SK-N-SH (cell line): ENCODE data around the gene HHLA2. TPM values are rescaled to one million over a fixed set of nuclear protein-coding genes. Genes with fewer than 3 reads are reported as not detected.

ENCODE experiments used
- CTCF ChIA-PET: fragments of 300-600, 350-600 bp; formaldehyde crosslinking; extraction: SDS; loops from one replicate; lab custom pipeline; 2021; lab: Yijun Ruan, JAX
- POLR2A ChIA-PET: fragments of 350-600 bp; sonication (Branson Sonifier 250); formaldehyde crosslinking; extraction: SDS; loops from one replicate; lab custom pipeline; 2020; ENCODE audit warnings: antibody characterized with exemption, inconsistent platforms; lab: Yijun Ruan, JAX
- DNase-seq: peaks from one replicate; pipeline ENCODE4 v3.0.0; 2012
- H2AFZ ChIP-seq: fragments of 200-600 bp; sonication (generic); 2 replicates; pipeline ENCODE4 v1.8.1; 2016; ENCODE audit warnings: antibody characterized with exemption, mild to moderate bottlenecking, low read depth
- H3F3A ChIP-seq: fragments of 200-600 bp; sonication (generic); replicated peaks from 2 replicates; pipeline ENCODE3; 2016; ENCODE audit warnings: antibody characterized with exemption, mild to moderate bottlenecking; ENCODE audit not compliant: insufficient read depth
- H3K27ac ChIP-seq, 2 experiments: fragments of 200-500 bp in 1 of 2; fragments of 200-600 bp in 1 of 2; sonication (Bioruptor generic) in 1 of 2; sonication (generic), shearing (Covaris generic) in 1 of 2; 2 replicates each; pipeline versions ENCODE4 v1.5.1 to v1.6.1; 2014 to 2016; ENCODE audit warnings: low read depth in 2 of 2, inconsistent platforms in 1 of 2, low read length in 1 of 2, mild to moderate bottlenecking in 1 of 2, mixed read lengths in 1 of 2
- H3K27me3 ChIP-seq: fragments of 200-600 bp; sonication (generic), shearing (Covaris generic); 2 replicates; pipeline ENCODE4 v1.6.1; 2016; ENCODE audit warnings: mixed run types; ENCODE audit not compliant: insufficient read depth
- H3K36me3 ChIP-seq, 2 experiments: fragments of 200-500 bp in 1 of 2; fragments of 200-600 bp in 1 of 2; sonication (Bioruptor generic) in 1 of 2; sonication (generic) in 1 of 2; replicated peaks in 1 of 2; 2 replicates each; pipeline versions ENCODE3 to v1.5.1; 2014 to 2016; ENCODE audit warnings: low read length in 1 of 2, mild to moderate bottlenecking in 1 of 2; ENCODE audit not compliant: insufficient read depth in 2 of 2, control insufficient read depth in 1 of 2
- H3K4me1 ChIP-seq, 2 experiments: fragments of 200-500 bp in 1 of 2; fragments of 200-600 bp in 1 of 2; sonication (Bioruptor generic) in 1 of 2; sonication (generic), shearing (Covaris generic) in 1 of 2; 2 replicates each; pipeline versions ENCODE4 v1.5.1 to v1.6.1; 2014 to 2016; ENCODE audit warnings: low read depth in 1 of 2, low read length in 1 of 2, mixed run types in 1 of 2; ENCODE audit not compliant: insufficient read depth in 2 of 2, control insufficient read depth in 1 of 2
- H3K4me2 ChIP-seq: fragments of 200-600 bp; sonication (generic), shearing (Covaris generic); 2 replicates; pipeline ENCODE4 v1.6.1; 2017; ENCODE audit warnings: mixed run types
- H3K4me3 ChIP-seq, 2 experiments: fragments of 200-500 bp in 1 of 2; fragments of 200-600 bp in 1 of 2; sonication (Bioruptor generic) in 1 of 2; sonication (generic), shearing (Covaris generic) in 1 of 2; 2 replicates each; pipeline versions ENCODE4 v1.5.1 to v1.8.1; 2014 to 2016; ENCODE audit warnings: low read depth in 2 of 2, inconsistent platforms in 1 of 2, low read length in 1 of 2, mild to moderate bottlenecking in 1 of 2, mixed read lengths in 1 of 2, moderate library complexity in 1 of 2
- H3K79me2 ChIP-seq: fragments of 200-600 bp; sonication (generic); 2 replicates; pipeline ENCODE4 v1.8.1; 2017; ENCODE audit warnings: mild to moderate bottlenecking; ENCODE audit not compliant: insufficient read depth
- H3K9ac ChIP-seq: fragments of 200-600 bp; sonication (generic); 2 replicates; pipeline ENCODE4 v1.6.1; 2017; ENCODE audit warnings: mixed run types
- H3K9me2 ChIP-seq: fragments of 200-600 bp; sonication (generic); 2 replicates; pipeline ENCODE4 v1.6.1; 2017; ENCODE audit warnings: mixed run types
- H3K9me3 ChIP-seq: fragments of 200-600 bp; sonication (generic); 2 replicates; pipeline ENCODE4 v1.6.1; 2017; ENCODE audit warnings: mixed run types, mild to moderate bottlenecking, moderate library complexity
- H4K20me1 ChIP-seq: fragments of 200-600 bp; sonication (generic); 2 replicates; pipeline ENCODE4 v1.6.1; 2017; ENCODE audit warnings: mild to moderate bottlenecking, mixed run types; ENCODE audit not compliant: insufficient read depth
- CHD2 ChIP-seq: fragments of 150-350 bp; IDR thresholded peaks from 2 replicates; pipeline ENCODE4 v1.6.1; 2018; ENCODE audit warnings: low read length; ENCODE audit not compliant: partially characterized antibody
- EP300 ChIP-seq, 2 experiments: IDR thresholded peaks; 2 replicates each; pipeline versions ENCODE4 v1.4.0 to v1.6.1; 2012; ENCODE audit warnings: borderline replicate concordance in 1 of 2, low read depth in 1 of 2, low read length in 1 of 2
- FOXJ3 ChIP-seq: sonication (generic); formaldehyde crosslinking; IDR thresholded peaks from 2 replicates; pipeline ENCODE4 v1.5.1; 2020; ENCODE audit warnings: mild to moderate bottlenecking, missing genetic modification reagents
- FOXM1 ChIP-seq: IDR thresholded peaks from 2 replicates; pipeline ENCODE4 v1.4.0; 2012; ENCODE audit warnings: low read depth, mild to moderate bottlenecking
- GABPA ChIP-seq: IDR thresholded peaks from 2 replicates; pipeline ENCODE4 v1.4.0; 2012; ENCODE audit warnings: low read depth, mild to moderate bottlenecking
- GATA2 ChIP-seq: sonication (generic); formaldehyde crosslinking; IDR thresholded peaks from 2 replicates; pipeline ENCODE4 v1.5.0; 2020; ENCODE audit warnings: mild to moderate bottlenecking, missing genetic modification reagents
- JUND ChIP-seq: IDR thresholded peaks from 2 replicates; pipeline ENCODE4 v1.4.0; 2012
- MEF2A ChIP-seq: IDR thresholded peaks from 2 replicates; pipeline ENCODE4 v1.4.0; 2012; ENCODE audit warnings: low read depth, borderline replicate concordance
- NFIC ChIP-seq: IDR thresholded peaks from 2 replicates; pipeline ENCODE4 v1.4.0; 2012; ENCODE audit warnings: borderline replicate concordance
- RCOR1 ChIP-seq: fragments of 150-350 bp; IDR thresholded peaks from 2 replicates; pipeline ENCODE4 v1.6.1; 2017; ENCODE audit warnings: antibody characterized with exemption, low read length
- REST ChIP-seq: IDR thresholded peaks from 2 replicates; pipeline ENCODE4 v1.6.1; 2012; ENCODE audit warnings: mild to moderate bottlenecking, low read depth, low read length, moderate library complexity
- SIN3A ChIP-seq: IDR thresholded peaks from 2 replicates; pipeline ENCODE4 v1.6.1; 2012; ENCODE audit warnings: low read depth, mild to moderate bottlenecking, low read length, moderate library complexity, borderline replicate concordance
- TCF12 ChIP-seq: IDR thresholded peaks from 2 replicates; pipeline ENCODE4 v1.4.0; 2012
- TEAD4 ChIP-seq: IDR thresholded peaks from 2 replicates; pipeline ENCODE4 v1.4.0; 2012; ENCODE audit warnings: mild to moderate bottlenecking, borderline replicate concordance; ENCODE audit not compliant: insufficient read depth
- ZBTB33 ChIP-seq: IDR thresholded peaks from 2 replicates; pipeline ENCODE4 v1.4.0; 2012; ENCODE audit warnings: low read depth, borderline replicate concordance
- WGBS: methylation state at CpG from one replicate; pipeline ENCODE4 v1.1.6; 2017; ENCODE audit warnings: low lambda C conversion rate; 5-methylcytosine and 5-hydroxymethylcytosine counted together
- polyA plus RNA-seq, 3 experiments: library from polyadenylated mRNA; depleted of rRNA; stranded (reverse); fragments of >200 nt; gene quantifications; 2 replicates each; pipeline ENCODE4 v1.2.3, GENCODE V29; 2012
- TF ChIP-seq, protein P1 (sequence below): IDR thresholded peaks from 2 replicates; pipeline ENCODE4 v1.4.0; 2012; ENCODE audit warnings: low read depth, borderline replicate concordance

HHLA2 gene
- polyA plus RNA-seq, 1 of the 3 experiments (the other 2 are of a cell fraction), result not detected

DNA sequence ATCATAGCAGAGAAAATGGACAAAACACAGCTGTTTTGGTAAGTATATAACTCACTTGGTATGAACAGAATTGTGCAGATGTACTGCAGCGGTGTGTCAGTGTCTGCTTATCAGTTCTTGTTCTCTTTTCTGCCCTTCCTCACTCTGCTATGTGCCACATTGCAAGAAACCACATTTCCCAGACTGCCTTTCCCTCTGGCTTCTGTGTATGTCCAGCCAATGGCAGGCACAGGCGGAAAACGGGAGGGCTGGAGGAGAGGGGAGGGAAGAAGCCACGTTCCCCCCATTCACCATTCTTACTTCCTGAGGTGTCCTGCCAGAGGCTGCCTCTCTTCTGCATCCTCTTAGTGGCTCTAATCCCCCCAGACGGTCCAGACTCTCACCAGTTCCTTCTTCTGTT lies 15.4 kb downstream of the HHLA2 start:
- CTCF ChIA-PET, result interaction anchor here (0.7 to 0.8 kb wide), 2 partner anchors 17 to 374 kb away, joined by 3 read pairs; no protein-coding TSS in a partner anchor
- peak; percentile 2 for DNase-seq
- Histone ChIP-seq H3K36me3 (no peaks in the 10 kb centered on the region), H3K4me1 (no peaks in the 10 kb centered on the region; a peak in 1 of 4 replicates), H3F3A (no peaks in the 10 kb centered on the region), H3K9me2 (0 out of 2 replicates have a peak, but pooled peaks cover 4% of the 10 kb centered on the region), H3K4me2 (no peak overlapping the region), H3K4me3 (no peak overlapping the region), H3K27ac (no peak overlapping the region), H2AFZ (no peak overlapping the region), H3K9me3 (no peaks in the 10 kb centered on the region), H3K9ac (no peak overlapping the region), H3K27me3 (no peaks in the 10 kb centered on the region), H3K79me2 (no peaks in the 10 kb centered on the region), H4K20me1 (no peaks in the 10 kb centered on the region)
- TF ChIP-seq EP300 (IDR thresholded peaks at IDR 0.05; ENCODE audit: borderline replicate concordance in 1 of 2, low read depth in 1 of 2, low read length in 1 of 2) (no peak), CHD2 (no peak), FOXJ3 (CRISPR knock-in tag) (no peak), JUND (no peak), MEF2A (no peak), NFIC (no peak), ZBTB33 (no peak), SIN3A (no peak), REST (no peak), GATA2 (CRISPR knock-in tag) (no peak), GABPA (no peak), TEAD4 (no peak), FOXM1 (no peak), RCOR1 (no peak), TCF12 (no peak)
- TF ChIP-seq, protein P1, sequence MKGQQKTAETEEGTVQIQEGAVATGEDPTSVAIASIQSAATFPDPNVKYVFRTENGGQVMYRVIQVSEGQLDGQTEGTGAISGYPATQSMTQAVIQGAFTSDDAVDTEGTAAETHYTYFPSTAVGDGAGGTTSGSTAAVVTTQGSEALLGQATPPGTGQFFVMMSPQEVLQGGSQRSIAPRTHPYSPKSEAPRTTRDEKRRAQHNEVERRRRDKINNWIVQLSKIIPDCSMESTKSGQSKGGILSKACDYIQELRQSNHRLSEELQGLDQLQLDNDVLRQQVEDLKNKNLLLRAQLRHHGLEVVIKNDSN, result no peak
- POLR2A ChIA-PET, result no interaction called here
- whole genome bisulfite sequencing, result 60% methylated on average over 5 of the region's 5 CpGs
